WERI-Rb-1 (cell line): Measurements from ENCODE around the gene LRP5.

Experiments used
- DNase-seq: peaks from one replicate; pipeline ENCODE4 v3.0.0-alpha.2; 2020
- H3K27ac ChIP-seq: fragments of 250-450 bp; sonication (Bioruptor Pico); 2 replicates; pipeline ENCODE4 v1.5.1; 2020; ENCODE audit warnings: mild to moderate bottlenecking, moderate library complexity
- H3K27me3 ChIP-seq: fragments of 250-450 bp; sonication (Bioruptor Pico); 2 replicates; pipeline ENCODE4 v1.5.1; 2021; ENCODE audit warnings: mild to moderate bottlenecking, low read depth, moderate library complexity; ENCODE audit not compliant: insufficient read depth, severe bottlenecking
- H3K36me3 ChIP-seq: fragments of 250-450 bp; sonication (Bioruptor Pico); 2 replicates; pipeline ENCODE4 v1.5.1; 2020; ENCODE audit warnings: mild to moderate bottlenecking, moderate library complexity
- H3K4me3 ChIP-seq: 2 replicates; pipeline ENCODE4 v1.5.1; 2011; ENCODE audit warnings: low read depth, mild to moderate bottlenecking, control low read depth, low read length
- H3K9me3 ChIP-seq: fragments of 250-450 bp; sonication (Bioruptor Pico); 2 replicates; pipeline ENCODE4 v1.5.1; 2021; ENCODE audit warnings: mild to moderate bottlenecking, moderate library complexity; ENCODE audit not compliant: severe bottlenecking
- TF ChIP-seq, protein P1 (sequence below): IDR thresholded peaks from 2 replicates; pipeline ENCODE4 v1.5.1; 2011; ENCODE audit warnings: low read depth, mild to moderate bottlenecking, control low read depth, inconsistent platforms, low read length

LRP5 gene

DNA sequence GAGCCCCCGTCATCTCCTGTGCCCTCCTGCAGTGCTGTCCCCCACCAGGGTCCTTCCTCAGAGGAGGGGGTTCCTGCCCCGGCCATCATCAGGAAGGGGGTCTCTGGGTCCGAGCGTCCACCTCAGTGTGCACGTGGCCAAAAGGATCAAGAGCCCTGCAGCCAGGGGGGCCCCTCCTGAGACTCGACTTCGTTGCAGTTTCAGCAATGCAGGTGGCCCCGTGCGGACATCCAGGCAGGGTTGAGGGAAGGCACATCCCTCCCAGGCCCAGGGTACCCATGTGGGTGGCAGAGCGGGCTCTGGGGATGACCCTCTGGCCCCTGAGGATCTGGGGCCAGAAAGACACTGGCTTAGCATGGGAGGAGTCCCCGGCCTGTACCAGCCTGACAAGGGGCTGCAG is 41.3 kb downstream of the LRP5 start:
- no peak overlapping the region for H3K4me3 ChIP-seq
- no peaks in the 10 kb centered on the region for H3K27me3 ChIP-seq
- no peaks in the 10 kb centered on the region for H3K9me3 ChIP-seq
- no peak for DNase-seq
- peaks cover 16% of the 10 kb centered on the region for H3K36me3 ChIP-seq
- no peak overlapping the region for H3K27ac ChIP-seq
- TF ChIP-seq, protein P1, sequence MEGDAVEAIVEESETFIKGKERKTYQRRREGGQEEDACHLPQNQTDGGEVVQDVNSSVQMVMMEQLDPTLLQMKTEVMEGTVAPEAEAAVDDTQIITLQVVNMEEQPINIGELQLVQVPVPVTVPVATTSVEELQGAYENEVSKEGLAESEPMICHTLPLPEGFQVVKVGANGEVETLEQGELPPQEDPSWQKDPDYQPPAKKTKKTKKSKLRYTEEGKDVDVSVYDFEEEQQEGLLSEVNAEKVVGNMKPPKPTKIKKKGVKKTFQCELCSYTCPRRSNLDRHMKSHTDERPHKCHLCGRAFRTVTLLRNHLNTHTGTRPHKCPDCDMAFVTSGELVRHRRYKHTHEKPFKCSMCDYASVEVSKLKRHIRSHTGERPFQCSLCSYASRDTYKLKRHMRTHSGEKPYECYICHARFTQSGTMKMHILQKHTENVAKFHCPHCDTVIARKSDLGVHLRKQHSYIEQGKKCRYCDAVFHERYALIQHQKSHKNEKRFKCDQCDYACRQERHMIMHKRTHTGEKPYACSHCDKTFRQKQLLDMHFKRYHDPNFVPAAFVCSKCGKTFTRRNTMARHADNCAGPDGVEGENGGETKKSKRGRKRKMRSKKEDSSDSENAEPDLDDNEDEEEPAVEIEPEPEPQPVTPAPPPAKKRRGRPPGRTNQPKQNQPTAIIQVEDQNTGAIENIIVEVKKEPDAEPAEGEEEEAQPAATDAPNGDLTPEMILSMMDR: no peak

DNA sequence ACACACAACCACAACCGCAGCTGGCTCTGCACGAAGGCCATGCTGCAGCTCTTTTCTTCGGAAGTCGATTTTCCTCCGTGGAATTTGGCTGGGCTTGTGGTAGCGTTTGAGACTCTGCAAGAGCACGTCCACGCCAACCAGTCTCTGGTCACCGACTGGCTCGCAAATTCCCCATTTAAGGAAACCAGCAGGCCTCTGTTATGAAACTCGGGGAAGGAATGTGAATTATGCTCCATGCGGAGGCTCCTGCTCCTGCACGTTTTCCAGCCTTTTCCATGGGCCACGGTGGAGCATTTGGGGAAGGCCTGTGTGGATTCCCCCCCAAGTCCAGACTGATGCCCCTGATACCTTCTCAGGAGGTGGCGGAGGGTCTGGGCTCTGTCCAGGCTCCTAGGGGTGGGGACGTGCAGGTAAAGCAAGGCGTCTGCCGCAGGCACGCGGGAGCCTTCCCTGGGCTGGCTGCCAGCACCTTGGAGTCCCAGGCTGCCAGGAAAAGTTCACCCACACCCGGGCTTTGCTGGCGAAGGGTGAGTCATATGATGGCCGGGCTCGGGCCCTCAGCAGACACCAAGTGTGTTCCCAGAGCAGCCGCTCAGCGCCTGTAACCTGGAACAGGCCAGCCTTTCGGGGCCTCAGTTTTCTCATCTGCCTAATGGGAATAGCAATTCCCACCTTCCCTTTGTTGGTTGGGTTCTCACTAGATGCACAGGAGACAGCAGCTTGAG is 41.9 kb downstream of the LRP5 start:
- Histone ChIP-seq H3K27me3 (no peaks in the 10 kb centered on the region), H3K4me3 (no peak overlapping the region), H3K36me3 (peaks cover 20% of the 10 kb centered on the region), H3K27ac (no peak overlapping the region), H3K9me3 (no peaks in the 10 kb centered on the region)
- TF ChIP-seq, protein P1: no peak
- no peak for DNase-seq

DNA sequence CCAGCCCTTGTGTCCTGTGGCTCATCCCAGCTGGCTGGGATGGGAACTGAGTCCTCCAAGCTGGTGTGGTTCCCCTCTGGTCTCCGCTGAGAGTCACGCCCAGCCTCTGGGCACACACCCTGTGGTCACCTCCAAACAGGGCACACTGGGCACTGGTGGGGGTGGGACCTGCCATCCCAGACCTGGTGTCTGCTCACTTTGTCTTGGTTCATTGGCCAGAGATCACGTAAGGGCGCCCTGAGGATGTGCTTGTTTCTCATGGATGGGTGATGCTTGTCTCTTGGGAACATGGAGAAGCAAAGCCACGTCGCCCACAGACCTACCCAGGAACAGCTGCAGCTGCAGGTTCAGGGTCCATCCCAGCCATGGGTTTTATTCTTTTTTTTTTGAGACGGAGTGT is 43.1 kb downstream of the LRP5 start:
- no peaks in the 10 kb centered on the region for H3K27me3 ChIP-seq
- DNase-seq: no peak
- no peak overlapping the region for H3K27ac ChIP-seq
- no peaks in the 10 kb centered on the region for H3K9me3 ChIP-seq
- H3K4me3 ChIP-seq: no peak overlapping the region
- H3K36me3 ChIP-seq: peaks cover 27% of the 10 kb centered on the region
- TF ChIP-seq, protein P1: no peak

DNA sequence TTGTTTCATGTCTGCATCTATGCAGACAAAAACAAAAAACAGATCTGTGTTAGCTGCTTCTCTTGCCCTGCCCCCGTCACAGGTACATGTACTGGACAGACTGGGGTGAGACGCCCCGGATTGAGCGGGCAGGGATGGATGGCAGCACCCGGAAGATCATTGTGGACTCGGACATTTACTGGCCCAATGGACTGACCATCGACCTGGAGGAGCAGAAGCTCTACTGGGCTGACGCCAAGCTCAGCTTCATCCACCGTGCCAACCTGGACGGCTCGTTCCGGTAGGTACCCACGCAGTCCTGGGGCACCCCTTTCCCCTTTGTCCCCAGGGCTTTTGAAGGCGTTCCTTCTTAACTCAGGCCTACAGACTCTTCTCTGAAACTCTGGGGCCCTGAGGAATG is 45.2 kb downstream of the LRP5 start:
- TF ChIP-seq, protein P1: no peak
- Histone ChIP-seq H3K27me3 (no peaks in the 10 kb centered on the region), H3K36me3 (peaks cover 26% of the 10 kb centered on the region), H3K9me3 (no peaks in the 10 kb centered on the region), H3K27ac (no peak overlapping the region), H3K4me3 (no peak overlapping the region)
- no peak for DNase-seq

DNA sequence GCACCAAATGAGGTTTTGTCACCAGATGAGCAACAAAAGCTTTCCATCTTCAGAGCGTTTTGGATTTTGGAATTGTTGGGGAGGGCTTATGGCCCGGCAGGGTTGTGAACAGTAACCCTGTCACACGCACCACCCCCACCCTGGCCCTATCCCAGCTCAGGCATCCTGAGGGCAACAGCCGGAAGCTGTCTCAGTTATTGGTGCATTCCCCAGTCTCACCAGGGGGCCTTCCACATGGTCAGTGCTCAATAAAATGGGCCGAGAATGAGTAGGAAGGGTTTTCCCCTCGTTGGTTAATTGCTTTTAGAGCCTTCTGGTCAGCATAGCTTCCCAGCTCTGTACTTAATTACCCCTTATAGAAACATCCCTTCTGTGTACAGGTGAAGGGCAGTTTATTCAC is 46.0 kb downstream of the LRP5 start:
- Histone ChIP-seq H3K36me3 (peaks cover 26% of the 10 kb centered on the region), H3K9me3 (no peaks in the 10 kb centered on the region), H3K27ac (no peak overlapping the region), H3K4me3 (no peak overlapping the region), H3K27me3 (no peaks in the 10 kb centered on the region)
- DNase-seq: no peak
- TF ChIP-seq, protein P1: no peak

DNA sequence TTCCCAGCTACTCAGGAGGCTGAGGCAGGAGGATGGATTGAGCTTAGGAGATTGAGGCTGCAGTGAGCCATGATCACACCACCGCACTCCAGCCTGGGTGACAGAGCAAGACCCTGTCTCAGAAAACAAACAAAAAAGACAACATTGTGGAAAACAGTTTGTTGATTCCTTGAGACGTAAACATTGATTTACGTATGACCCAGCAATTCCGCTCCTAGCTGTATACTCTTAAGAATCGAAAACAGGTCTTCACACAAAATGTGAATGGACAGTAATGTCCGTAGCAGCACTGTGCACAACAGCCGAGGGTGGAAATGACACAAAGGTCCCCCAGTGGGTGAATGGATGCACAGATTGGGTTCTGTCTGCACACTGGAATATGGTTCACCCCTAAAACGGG is 49.3 kb downstream of the LRP5 start:
- H3K27me3 ChIP-seq: no peaks in the 10 kb centered on the region
- H3K4me3 ChIP-seq: no peak overlapping the region
- no peak for DNase-seq
- H3K27ac ChIP-seq: no peak overlapping the region
- H3K36me3 ChIP-seq: peaks cover 22% of the 10 kb centered on the region
- TF ChIP-seq, protein P1: no peak
- H3K9me3 ChIP-seq: no peaks in the 10 kb centered on the region
